ENCODE data around the gene VNN1.
A peak's percentile ranks its signal among the peaks of the same experiment; 100 is the strongest.

Gene VNN1

DNA sequence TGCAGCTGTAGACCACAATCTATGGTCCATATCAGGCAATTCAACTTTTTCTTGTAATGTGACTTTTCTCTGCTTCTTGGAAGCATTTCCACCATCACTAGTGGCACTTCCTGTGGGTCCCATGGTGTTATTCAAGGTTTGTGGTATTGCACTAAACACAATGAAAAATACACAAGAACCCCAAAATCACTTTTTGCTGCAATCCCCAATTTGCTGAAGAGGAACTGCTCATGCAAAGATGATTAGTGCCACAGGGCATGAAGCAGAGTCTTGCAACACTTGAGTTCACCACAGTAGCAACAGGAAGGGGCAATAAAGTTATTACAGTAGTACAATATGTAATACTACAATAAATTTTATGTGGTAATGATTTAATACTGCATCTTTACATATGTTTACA is 38.1 kb downstream of the VNN1 start:
- no peaks in the 10 kb centered on the region for H3K9me3 ChIP-seq (ENCODE audit: control insufficient read depth, insufficient read depth, low read depth, low read length)
- H3K4me3 ChIP-seq (ENCODE audit: low read depth, low read length) = no peak overlapping the region
- POLR2A ChIA-PET = no interaction called here
- TF ChIP-seq ZBTB21 (tag by site-specific recombination; IDR thresholded peaks at IDR 0.05) (no peak), ZNF747 (tag by site-specific recombination; IDR thresholded peaks at IDR 0.05) (no peak), ZNF335 (tag by site-specific recombination; conservative IDR thresholded peaks at IDR 0.05) (no peak), HOXC10 (CRISPR knock-in tag; IDR thresholded peaks at IDR 0.05) (no peak), GLIS1 (tag by site-specific recombination; IDR thresholded peaks at IDR 0.05) (no peak), ZNF292 (tag by site-specific recombination; IDR thresholded peaks at IDR 0.05; ENCODE audit: borderline replicate concordance, low read depth) (no peak), ZEB2 (tag by site-specific recombination; IDR thresholded peaks at IDR 0.05) (no peak), ZNF510 (tag by site-specific recombination; IDR thresholded peaks at IDR 0.05; ENCODE audit: insufficient replicate concordance) (no peak), SETDB1 (IDR thresholded peaks at IDR 0.05; ENCODE audit: insufficient read length, low read length) (no peak), ZNF571 (tag by site-specific recombination; IDR thresholded peaks at IDR 0.05) (no peak), ZNF768 (tag by site-specific recombination; IDR thresholded peaks at IDR 0.05) (no peak), ZNF114 (tag by site-specific recombination; IDR thresholded peaks at IDR 0.05) (no peak), ZNF654 (tag by site-specific recombination; IDR thresholded peaks at IDR 0.05; ENCODE audit: low read depth) (no peak), ZNF626 (tag by site-specific recombination; IDR thresholded peaks at IDR 0.05) (no peak), ZNF776 (tag by site-specific recombination; IDR thresholded peaks at IDR 0.05; ENCODE audit: borderline replicate concordance) (no peak), ZNF561 (tag by site-specific recombination; IDR thresholded peaks at IDR 0.05; ENCODE audit: borderline replicate concordance) (no peak), ZFHX2 (tag by site-specific recombination; conservative IDR thresholded peaks at IDR 0.05) (no peak)
- TF ChIP-seq, protein P1, sequence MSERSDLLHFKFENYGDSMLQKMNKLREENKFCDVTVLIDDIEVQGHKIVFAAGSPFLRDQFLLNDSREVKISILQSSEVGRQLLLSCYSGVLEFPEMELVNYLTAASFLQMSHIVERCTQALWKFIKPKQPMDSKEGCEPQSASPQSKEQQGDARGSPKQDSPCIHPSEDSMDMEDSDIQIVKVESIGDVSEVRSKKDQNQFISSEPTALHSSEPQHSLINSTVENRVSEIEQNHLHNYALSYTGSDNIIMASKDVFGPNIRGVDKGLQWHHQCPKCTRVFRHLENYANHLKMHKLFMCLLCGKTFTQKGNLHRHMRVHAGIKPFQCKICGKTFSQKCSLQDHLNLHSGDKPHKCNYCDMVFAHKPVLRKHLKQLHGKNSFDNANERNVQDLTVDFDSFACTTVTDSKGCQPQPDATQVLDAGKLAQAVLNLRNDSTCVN (tag by site-specific recombination; optimal IDR thresholded peaks at IDR 0.05) = no peak
- H3K4me1 ChIP-seq (ENCODE audit: control insufficient read depth, insufficient read depth, low read length) = no peaks in the 10 kb centered on the region
- CTCF ChIA-PET = interaction anchor here (0.6 kb wide), 1 partner anchor 306 kb away, joined by 4 read pairs; no protein-coding TSS in a partner anchor
- H3K27ac ChIP-seq (ENCODE audit: extremely low read depth, low read depth, low read length) = no peak overlapping the region
- H3K36me3 ChIP-seq (ENCODE audit: control insufficient read depth in 2 of 2, insufficient read depth in 1 of 2, low read length in 2 of 2) = no peaks in the 10 kb centered on the region

DNA sequence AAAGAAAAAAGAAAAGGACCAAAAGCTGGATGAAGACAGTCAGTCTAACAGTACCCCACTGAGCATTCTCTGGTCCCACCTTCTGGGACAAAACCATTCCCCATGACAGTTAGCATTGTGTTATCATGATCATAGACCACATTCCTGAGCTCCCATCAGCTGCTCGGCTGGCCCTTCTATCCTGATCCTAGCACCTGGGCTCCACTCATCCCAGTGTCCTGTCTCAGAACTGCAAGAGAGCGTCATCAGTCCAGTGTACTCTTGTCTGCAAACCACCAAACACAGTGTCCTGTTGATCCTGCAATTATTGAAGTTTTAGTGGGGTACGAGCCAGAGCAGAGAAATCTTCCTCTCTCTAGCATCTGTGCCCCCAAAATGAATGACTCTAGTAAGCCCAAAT is 38.9 kb downstream of the VNN1 start:
- ChIA-PET POLR2A (no interaction called here), CTCF (interaction anchor here (0.6 to 1.0 kb wide), 3 partner anchors 13 to 307 kb away, joined by 3 to 4 read pairs (median 3); no protein-coding TSS in a partner anchor)
- no peak overlapping the region for H3K4me3 ChIP-seq (ENCODE audit: low read depth, low read length)
- no peaks in the 10 kb centered on the region for H3K4me1 ChIP-seq (ENCODE audit: control insufficient read depth, insufficient read depth, low read length)
- no peaks in the 10 kb centered on the region for H3K9me3 ChIP-seq (ENCODE audit: control insufficient read depth, insufficient read depth, low read depth, low read length)
- TF ChIP-seq KLF1 (tag by site-specific recombination; IDR thresholded peaks at IDR 0.05) = no peak
- peak; percentile 42 for TF ChIP-seq ZBTB17 (tag by site-specific recombination; IDR thresholded peaks at IDR 0.05)
- H3K36me3 ChIP-seq (ENCODE audit: control insufficient read depth in 2 of 2, insufficient read depth in 1 of 2, low read length in 2 of 2) = no peaks in the 10 kb centered on the region
- no peak overlapping the region for H3K27ac ChIP-seq (ENCODE audit: extremely low read depth, low read depth, low read length)

DNA sequence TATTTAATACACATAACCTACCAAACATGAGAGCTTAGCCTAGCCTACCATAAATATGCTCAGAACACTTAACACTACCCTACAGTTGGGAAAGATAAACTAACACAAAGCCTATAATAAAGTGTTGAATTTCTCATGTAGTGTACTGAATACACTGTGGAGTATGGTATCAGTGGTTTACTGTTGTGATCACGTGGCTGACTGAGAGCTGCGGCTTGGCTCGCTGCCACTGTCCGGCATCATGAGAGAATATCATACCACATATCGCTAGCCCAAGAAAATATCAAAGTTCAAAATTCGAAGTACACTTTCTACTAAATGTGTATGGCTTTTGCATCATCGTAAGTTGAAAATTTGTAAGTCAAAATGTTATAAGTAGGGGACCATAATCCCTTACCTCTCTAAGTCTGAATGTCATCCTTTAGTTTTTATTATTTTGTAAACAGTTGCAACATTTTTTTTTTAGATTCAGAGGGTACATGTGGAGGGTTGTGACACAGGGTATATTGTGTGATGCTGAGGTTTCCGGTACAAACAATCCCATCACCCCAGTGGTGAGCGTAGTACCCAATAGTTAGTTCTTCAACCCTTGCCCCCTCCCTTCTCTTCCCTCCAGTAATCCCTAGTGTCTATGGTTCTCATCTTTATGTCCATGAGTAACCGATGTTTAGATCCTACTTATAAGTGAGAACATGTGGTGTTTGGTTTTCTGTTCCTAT is 40.3 kb downstream of the VNN1 start:
- ChIA-PET CTCF (interaction anchor here (0.6 to 1.6 kb wide), 5 partner anchors 11 to 125 kb away, joined by 3 to 6 read pairs (median 3); partner anchors contain the start of gene SLC18B1), POLR2A (no interaction called here)
- no peak overlapping the region for H3K4me3 ChIP-seq (ENCODE audit: low read depth, low read length)
- H3K4me1 ChIP-seq (ENCODE audit: control insufficient read depth, insufficient read depth, low read length) = no peaks in the 10 kb centered on the region
- H3K9me3 ChIP-seq (ENCODE audit: control insufficient read depth, insufficient read depth, low read depth, low read length) = no peaks in the 10 kb centered on the region
- H3K27ac ChIP-seq (ENCODE audit: extremely low read depth, low read depth, low read length) = no peak overlapping the region
- H3K36me3 ChIP-seq (ENCODE audit: control insufficient read depth in 2 of 2, insufficient read depth in 1 of 2, low read length in 2 of 2) = no peaks in the 10 kb centered on the region
- TF ChIP-seq EGR2 (tag by site-specific recombination; IDR thresholded peaks at IDR 0.05; ENCODE audit: low read depth) (no peak), ZNF658 (tag by site-specific recombination; IDR thresholded peaks at IDR 0.05) (no peak), ZBTB17 (tag by site-specific recombination; IDR thresholded peaks at IDR 0.05) (no peak)
- TF ChIP-seq, protein P2, sequence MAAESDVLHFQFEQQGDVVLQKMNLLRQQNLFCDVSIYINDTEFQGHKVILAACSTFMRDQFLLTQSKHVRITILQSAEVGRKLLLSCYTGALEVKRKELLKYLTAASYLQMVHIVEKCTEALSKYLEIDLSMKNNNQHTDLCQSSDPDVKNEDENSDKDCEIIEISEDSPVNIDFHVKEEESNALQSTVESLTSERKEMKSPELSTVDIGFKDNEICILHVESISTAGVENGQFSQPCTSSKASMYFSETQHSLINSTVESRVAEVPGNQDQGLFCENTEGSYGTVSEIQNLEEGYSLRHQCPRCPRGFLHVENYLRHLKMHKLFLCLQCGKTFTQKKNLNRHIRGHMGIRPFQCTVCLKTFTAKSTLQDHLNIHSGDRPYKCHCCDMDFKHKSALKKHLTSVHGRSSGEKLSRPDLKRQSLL (tag by site-specific recombination; IDR thresholded peaks at IDR 0.05) = no peak

Measured in HEK293 (cell line).